CD4-positive, alpha-beta T cell treated with Interleukin-15 for 1 hour (primary cell): ENCODE results near the gene RNF168.
"Not testable (repeated sequence)": the region's sequence is repeated elsewhere in the genome, so short reads cannot be mapped to it uniquely, and the experiment has no call there.

Experiments
- DNase-seq: peaks from one replicate; pipeline ENCODE4 v3.0.0-alpha.2; 2020

The RNF168 gene

DNA sequence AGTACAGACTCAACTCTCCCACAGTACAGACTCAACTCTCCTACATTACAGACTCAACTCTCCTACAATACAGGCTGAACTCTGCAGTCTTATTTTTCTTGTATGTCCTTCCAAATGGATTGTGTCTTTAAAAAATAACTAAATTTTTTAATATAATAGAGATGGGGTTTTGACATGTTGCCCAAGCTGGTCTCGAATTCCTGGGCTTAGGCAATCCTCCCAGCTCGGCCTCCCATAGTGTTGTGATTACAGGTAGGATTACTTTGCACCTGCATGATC, 40.2 kb downstream of the RNF168 start:
- DNase-seq: no peak

DNA sequence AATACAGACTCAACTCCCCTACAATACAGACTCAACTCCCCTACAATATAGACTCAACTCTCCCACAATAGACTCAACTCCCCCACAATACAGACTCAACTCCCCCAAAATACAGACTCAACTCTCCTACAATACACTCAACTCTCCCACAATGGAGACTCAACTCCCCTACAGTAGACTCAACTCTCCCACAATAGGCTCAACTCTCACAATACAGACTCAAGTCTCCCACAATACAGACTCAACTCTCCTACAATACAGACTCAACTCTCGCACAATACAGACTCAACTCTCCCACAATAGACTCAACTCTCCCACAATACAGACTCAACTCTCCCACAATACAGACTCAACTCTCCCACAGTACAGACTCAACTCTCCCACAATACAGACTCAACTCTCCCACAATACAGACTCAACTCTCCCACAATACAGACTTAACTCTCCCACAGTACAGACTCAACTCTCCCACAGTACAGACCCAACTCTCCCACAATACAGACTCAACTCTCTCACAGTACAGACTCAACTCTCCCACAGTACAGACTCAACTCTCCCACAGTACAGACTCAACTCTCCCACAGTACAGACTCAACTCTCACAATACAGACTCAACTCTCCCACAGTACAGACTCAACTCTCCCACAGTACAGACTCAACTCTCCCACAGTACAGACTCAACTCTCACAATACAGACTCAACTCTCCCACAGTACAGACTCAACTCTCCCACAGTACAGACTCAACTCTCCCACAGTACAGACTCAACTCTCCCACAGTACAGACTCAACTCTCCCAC, 40.7 kb downstream of the RNF168 start:
- not testable (repeated sequence) for DNase-seq

DNA sequence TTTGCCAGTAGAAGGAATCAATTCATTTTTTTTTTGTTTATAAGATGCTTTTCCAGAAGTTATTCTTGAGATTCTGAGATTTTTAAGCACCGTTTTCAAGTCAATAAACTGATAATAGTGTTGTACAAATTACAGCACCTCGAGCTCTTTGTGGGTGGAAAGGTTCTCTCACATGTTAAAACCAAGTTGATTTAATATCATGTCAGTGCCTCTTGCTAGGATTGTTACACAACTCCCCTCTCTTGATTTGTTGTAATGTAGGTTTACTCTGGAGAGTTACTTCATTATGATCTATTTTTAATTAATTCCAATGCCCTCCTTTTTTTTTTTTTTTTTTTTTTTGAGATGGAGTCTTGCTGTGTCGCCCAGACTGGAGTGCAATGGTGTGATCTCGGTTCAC, 45.5 kb downstream of the RNF168 start:
- DNase-seq: no peak

DNA sequence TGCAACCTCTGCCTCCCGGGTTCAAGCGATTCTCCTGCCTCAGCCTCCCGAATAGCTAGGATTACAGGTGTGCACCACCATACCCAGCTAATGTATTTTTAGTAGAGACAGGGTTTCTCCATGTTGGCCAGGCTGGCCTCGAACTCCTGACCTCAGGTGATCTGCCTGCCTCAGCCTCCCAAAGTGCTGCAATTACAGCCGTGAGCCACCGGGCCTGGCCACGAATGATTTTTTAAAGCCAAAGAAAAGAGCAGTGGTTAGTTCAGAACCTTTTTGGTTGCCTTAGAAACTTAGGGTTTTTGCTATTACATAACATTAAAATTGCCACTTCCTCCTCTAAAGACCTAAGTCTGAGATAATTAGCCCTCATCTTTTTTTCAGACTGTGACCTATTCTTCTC, 46.1 kb downstream of the RNF168 start:
- peak; percentile 26 for DNase-seq

DNA sequence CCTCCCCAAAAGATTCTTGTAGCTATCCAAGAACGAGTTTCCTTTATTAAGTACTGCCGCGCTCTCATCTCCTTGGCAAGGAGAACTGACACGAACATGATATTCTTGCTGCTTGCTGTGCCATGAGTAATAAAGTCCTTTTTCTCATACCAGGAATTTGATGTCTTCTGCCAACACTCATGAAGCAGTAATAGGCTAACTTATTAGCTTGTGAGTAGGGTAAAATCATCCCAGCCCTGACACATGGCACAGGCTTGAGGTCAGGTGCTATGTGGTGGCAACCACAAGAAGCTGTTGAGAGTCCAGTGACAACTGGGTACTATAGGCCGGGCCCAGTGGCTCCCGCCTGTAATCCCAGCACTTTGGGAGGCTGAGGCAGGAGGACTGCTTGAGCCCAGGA, 48.6 kb downstream of the RNF168 start:
- DNase-seq: no peak

DNA sequence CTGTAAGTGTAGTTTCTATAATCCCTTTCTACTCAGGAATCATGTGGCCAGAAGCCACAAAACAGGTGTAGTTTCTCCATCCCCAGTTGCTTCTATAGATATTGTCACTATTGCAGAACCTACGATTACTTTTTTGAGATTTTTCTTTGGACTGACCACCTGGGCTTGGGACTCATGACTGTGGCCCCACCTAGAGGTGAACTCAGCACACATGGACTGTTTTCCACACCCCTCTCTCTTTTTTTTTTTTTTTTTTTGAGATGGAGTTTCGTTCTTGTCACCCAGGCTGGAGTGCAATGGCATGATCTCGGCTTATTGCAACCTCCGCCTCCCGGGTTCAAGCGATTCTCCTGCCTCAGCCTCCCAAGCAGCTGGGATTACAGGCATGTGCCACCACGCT, 58.2 kb downstream of the RNF168 start:
- DNase-seq: not testable (repeated sequence)

DNA sequence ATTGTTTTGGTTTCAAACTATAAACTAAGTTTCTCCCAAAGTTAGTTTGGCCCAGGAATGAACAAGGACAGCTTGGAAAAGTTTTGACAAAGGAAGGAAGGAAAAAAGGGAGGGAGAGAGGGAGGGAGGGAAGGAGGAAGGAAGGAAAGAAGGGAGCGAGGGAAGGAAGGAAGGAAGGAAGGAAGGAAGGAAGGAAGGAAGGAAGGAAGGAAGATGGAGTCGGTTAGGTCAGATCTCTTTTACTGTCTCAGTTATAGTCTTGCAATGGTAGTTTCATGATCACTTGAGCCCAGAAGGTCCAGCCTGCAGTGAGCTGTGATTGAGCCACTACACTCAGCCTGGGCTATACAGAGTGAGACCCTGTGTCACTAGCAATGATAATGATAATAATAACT, 59.1 kb downstream of the RNF168 start:
- no peak for DNase-seq

DNA sequence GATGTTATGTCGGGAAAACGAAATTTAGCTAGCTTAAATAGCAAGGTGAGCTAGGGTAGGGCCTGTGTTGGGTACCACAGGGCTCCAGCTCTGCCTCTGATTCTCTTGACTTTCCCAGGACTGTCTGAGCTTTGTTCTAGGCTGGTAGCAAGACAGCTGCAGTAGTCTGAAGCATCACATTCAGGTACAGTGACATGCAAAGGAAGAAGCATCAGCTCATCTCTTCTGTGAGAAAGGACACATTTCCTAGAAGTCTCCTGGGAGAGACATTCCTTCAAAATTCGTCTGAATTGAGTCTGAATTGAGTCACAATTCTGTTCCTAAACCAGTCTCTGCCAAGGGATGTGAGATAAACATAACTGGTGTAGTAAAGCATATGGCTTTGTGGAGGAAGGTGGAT, 62.9 kb downstream of the RNF168 start:
- no peak for DNase-seq

DNA sequence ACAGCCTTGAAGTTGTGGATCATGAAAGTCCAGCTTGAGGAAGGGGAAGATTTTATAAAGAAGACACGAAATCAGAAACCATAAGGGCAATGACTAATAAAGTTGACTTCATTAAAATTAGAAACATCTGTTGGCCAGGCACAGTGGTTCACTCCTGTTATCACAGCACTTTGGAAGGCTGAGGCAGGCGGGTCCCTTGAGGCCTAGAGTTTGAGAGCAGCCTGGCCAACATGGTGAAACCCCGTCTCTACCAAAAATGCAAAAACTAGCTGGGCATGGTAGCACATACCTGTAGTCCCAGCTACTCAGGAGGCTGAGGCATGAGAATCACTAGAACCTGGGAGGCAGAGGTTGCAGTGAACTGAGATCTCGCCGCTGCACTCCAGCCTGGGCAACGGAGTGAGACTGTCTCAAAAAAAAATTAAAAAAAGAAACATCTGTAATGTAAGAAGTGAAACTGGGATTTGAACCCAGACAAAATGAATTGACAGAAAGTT, 63.5 kb downstream of the RNF168 start:
- DNase-seq: no peak

DNA sequence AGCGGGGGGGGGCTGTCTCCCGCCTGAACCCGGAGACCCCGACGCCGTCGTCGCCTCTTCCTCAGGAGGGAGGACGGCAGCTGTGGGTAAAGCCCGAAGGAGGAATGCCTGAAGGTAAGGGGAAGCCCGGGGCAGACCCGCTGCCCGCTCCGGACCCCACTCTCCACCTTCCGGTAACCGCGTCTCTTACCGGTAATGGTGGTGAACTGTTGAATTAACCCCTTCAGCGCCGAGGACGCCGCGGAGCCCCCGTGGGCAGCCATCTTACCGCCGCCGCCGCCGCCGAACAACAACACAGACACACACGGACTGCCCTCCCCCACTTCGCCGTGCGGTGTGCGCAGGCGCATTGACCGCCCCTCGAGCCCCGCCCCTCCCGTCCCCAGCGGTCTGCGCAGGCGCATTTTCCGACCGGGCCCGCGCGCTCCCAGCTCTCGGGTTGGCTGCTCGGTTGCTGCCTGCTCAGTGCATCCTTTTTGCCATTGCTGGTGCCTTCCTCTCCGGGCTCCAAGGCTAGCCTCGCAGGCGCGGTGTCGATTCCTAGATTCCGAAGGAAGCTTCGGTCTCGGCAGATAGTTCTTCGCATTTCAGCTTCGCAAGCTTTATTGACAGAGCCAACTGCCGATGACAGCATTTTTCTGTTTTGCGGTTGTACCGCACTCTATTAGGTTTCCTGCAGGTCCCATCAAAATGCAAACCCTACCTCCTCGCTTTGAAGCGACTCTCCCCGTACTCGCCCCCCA, 71.3 kb downstream of the RNF168 start, which contains the start of gene UBXN7:
UBXN7 (minus strand) TSS at position 291 of the 743 bp plus-strand sequence; CDS start at position 263, 28 bp downstream.
- DNase-seq: peak; percentile 96

DNA sequence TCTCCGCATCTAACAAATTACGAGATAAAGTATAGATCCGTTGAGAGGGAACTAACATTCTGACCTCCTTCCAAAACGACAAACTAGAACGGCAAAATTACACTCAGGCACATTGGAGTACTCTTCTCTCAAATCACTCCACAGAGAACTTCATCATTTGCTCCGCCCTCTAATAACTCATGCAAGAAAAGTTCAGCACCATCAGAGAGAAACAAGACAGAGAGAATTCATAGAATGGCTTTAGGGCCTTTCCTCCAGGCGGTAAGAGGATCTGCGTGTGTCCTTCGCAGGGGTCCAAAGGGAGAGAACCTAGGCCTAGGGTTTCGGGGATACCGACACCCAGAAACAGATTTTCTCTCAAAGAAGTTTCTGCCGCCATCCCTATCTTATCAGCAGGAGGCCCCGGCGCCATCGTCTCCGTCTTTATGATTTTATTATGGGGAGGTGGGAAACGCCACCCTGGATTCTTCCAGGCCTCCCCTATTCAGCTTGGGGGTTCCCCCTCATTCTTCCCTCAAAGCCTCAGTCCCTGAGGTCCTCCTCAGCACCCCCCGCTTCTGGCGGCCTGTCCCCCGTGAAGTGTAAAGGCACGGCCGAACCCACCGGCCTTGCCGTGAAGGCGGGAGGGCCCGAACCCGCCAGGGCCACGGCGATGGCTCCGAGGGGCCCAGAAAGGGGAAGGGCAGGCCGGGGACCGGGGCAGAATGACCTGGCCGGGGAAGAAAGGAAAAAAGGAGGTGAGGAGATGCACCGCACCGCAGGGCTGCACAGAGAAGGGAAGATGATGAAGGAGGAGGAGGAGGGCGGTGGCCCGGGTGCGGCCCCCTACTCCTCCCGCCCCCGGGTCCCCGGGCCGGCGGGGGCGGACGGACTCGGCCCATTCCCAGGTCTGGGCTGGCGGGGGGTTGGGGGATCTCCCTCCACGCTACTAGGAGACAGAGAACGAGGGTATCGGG, 72.1 kb downstream of the RNF168 start:
- DNase-seq: no peak

DNA sequence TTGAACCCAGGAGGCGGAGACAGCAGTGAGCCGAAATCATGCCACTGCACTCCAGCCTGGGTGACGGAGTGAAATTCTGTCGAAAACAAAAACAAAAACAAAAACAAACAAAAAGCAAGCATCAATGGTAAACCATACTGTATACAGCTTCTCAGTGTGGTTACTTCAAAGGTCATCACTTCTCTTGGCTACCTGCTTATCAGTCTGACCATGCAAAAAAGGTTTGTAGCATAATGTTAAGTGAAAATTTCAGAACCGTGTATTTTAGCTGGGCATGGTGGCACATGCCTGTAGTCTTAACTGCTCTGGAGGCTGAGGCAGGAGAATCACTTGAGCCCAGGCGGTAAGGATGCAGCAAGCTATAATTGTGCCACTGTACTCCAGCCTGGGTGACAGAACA, 75.5 kb downstream of the RNF168 start:
- no peak for DNase-seq

DNA sequence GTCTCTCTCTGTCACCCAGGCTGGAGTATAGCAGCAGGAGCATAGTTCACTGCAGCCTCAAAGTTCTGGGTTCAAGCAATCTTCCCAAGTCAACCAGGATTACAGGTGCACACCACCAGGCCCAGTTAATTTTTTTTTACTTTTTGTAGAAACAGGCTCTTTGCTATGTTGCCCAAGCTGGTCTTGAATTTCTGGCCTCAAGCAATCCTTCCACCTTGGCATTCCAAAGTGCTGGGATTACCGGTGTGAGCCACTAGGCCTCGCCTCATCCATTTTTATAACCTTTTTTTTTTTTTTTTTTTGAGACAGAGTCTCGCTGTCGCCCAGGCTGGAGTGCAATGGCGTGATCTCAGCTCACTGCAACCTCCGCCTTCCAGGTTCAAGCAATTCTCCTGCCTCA, 79.1 kb downstream of the RNF168 start:
- DNase-seq: not testable (repeated sequence)

DNA sequence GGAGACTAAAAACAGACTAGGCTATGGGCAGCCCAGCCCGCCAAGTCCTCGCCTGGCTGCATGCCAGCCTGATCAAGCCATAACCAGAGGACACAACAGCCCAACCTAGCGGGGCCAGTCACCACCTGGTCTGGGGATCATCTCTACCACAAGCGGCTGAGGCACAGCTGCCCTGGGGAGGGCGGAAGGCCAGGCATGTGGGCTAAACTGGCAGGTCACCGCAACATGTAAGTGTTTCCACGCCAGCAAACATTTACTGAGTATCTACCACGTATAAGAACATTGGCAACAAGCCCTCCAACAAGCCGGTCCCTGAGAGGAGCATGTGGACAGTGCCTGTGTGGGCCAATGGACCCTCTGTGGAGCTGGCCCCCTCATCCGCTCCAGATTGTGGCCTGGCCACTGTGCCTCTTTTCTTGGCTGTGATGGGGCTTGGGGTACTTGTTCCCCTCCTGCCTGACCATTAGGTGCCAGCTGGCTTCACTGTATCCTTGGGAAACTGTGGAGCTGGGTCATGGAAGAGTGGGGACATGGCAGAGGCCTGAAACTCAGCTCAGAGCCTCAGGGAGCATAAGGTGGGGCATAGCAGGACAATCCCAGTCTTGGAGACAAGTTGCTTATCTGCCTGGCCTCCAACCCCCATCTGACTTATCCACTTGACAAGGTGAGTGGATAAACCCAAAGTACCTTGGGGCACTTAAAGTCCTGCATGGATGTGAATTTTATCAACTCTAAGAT, 80.4 kb downstream of the RNF168 start:
- no peak for DNase-seq

DNA sequence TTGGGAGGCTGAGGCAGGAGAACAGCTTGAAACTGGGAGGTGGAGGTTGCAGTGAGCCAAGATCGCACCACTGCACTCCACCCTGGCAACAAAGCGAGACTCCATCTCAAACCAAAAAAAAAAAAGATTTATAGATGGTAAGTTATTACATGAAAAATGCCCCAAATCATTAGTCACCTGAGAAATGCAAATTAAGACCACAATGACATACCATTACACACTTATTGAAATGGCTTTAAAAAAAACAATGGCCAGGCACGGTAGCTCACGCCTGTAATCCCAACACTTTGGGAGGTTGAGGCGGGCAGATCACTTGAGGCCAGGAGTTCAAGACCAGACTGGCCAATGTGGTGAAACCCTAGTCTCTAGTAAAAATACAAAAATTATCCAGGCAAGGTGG, 81.9 kb downstream of the RNF168 start:
- not testable (repeated sequence) for DNase-seq

DNA sequence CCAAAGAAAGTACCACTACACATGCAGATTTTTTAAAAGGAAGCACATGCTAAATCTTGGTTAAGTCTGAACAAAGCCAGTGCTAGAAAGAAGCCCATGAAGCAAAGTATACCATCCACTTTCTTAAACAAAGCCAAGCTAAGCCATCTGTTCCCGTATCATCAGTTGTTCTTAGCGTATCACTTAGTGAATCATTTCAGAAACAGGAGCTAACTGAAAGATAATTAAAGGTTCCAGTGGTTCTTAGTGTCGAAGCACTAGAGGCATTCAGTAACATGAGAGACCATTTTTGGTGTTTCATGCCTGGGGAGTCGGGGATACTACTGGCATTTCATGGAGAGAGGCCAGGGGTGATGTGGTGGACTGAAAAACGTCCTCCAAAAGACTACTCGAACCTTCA, 84.2 kb downstream of the RNF168 start:
- no peak for DNase-seq
